NB4 (cell line): ENCODE results near the gene OR52N4.

Experiments used
- DNase-seq: peaks from one replicate; pipeline ENCODE4 v3.0.0; 2010; ENCODE audit warnings: low read depth
- H3K4me3 ChIP-seq: one replicate; pipeline ENCODE4 v1.5.1; 2011; ENCODE audit warnings: mild to moderate bottlenecking, low read depth, low read length, moderate library complexity
- CTCF ChIP-seq: IDR thresholded peaks from one replicate; pipeline ENCODE4 v1.5.1; 2012; ENCODE audit warnings: low read depth, low read length
- MAX ChIP-seq: IDR thresholded peaks from 2 replicates; pipeline ENCODE4 v1.6.1; 2011; ENCODE audit warnings: low read depth, low read length
- MYC ChIP-seq: IDR thresholded peaks from 2 replicates; pipeline ENCODE4 v1.6.1; 2011; ENCODE audit warnings: low read depth, low read length
- POLR2A ChIP-seq: IDR thresholded peaks from 2 replicates; pipeline ENCODE4 v1.6.1; 2011; ENCODE audit warnings: mild to moderate bottlenecking; ENCODE audit not compliant: insufficient read length; ENCODE audit errors: extremely low read depth

OR52N4 gene

GRCh38 chr11:5783255-5783654, 29.2 kb downstream of the OR52N4 start, which contains the start of gene OR52N5:
TSS of gene OR52N5 (minus strand) at chr11:5783355. CDS start at chr11:5778634, 4,721 bp downstream.
- no peak within 1 kb of the TSS for H3K4me3 ChIP-seq
- DNase-seq: no peak
- no peak for TF ChIP-seq MYC

GRCh38 chr11:5791165-5791564, 37.1 kb downstream of the OR52N4 start, which contains the start of gene OR52N1:
TSS of gene OR52N1 (minus strand) at chr11:5791265. CDS start at chr11:5788816, 2,449 bp downstream.
- DNase-seq: no peak
- no peak for TF ChIP-seq MAX
- TF ChIP-seq MYC: no peak
- no peak for TF ChIP-seq POLR2A
- no peak for TF ChIP-seq CTCF
- no peak within 1 kb of the TSS for H3K4me3 ChIP-seq

- no peak for DNase-seq
- no peak for TF ChIP-seq POLR2A
- TF ChIP-seq CTCF: no peak
- no peak for TF ChIP-seq MYC
- no peak for TF ChIP-seq MAX
These were observed 42.5 kb downstream of the OR52N4 start for GRCh38 chr11:5796541-5796940.

GRCh38 chr11:5803982-5804381, 49.9 kb downstream of the OR52N4 start:
- TF ChIP-seq POLR2A (no peak), CTCF (no peak)
- no peak for DNase-seq
- H3K4me3 ChIP-seq: no peak overlapping the region

More at GRCh38 chr11:5796541-5796940, 42.5 kb downstream of the OR52N4 start:
- no peak overlapping the region for H3K4me3 ChIP-seq
